ENCODE measurements around the gene TIAM2. TPM values are rescaled to one million over a fixed set of nuclear protein-coding genes. Genes with fewer than 3 reads are reported as not detected.

Gene TIAM2
- total RNA-seq, 6 donors from 2014 or later: 5.6 to 25.1 (median 7.7) TPM

GRCh38 chr6:155054491-155055250 is 59.6 kb downstream of the TIAM2 start:
- H3K36me3 ChIP-seq: no peaks in the 10 kb centered on the region
- no peak overlapping the region for H3K27ac ChIP-seq
- WGBS, 2 donors: 62 to 69% methylated on average over 12 of the region's 12 CpGs
- no peaks in the 10 kb centered on the region for H3K27me3 ChIP-seq
- no peaks in the 10 kb centered on the region for H3K4me1 ChIP-seq
- ATAC-seq (ENCODE audit: low FRiP score in 2 of 2) (no peak), DNase-seq (no peak)
- TF ChIP-seq EP300 (IDR thresholded peaks at IDR 0.05): no peak
- no peak for TF ChIP-seq POLR2A (IDR thresholded peaks at IDR 0.05)
- TF ChIP-seq CTCF (IDR thresholded peaks at IDR 0.05): no peak
- no peak for TF ChIP-seq POLR2AphosphoS5 (IDR thresholded peaks at IDR 0.05)
- no peak overlapping the region for H3K4me3 ChIP-seq
- no peaks in the 10 kb centered on the region for H3K9me3 ChIP-seq

GRCh38 chr6:155055729-155056128 is 60.6 kb downstream of the TIAM2 start:
- TF ChIP-seq CTCF (IDR thresholded peaks at IDR 0.05) (no peak), POLR2A (IDR thresholded peaks at IDR 0.05) (no peak), POLR2AphosphoS5 (IDR thresholded peaks at IDR 0.05) (no peak)
- H3K4me3 ChIP-seq: no peak overlapping the region
- ATAC-seq (ENCODE audit: low FRiP score in 2 of 2) (no peak), DNase-seq (no peak)
- no peaks in the 10 kb centered on the region for H3K36me3 ChIP-seq
- 83 to 91% methylated on average over 2 of the region's 2 CpGs for WGBS, 2 donors
- no peaks in the 10 kb centered on the region for H3K4me1 ChIP-seq
- H3K27ac ChIP-seq: no peak overlapping the region
- H3K9me3 ChIP-seq: no peaks in the 10 kb centered on the region
- H3K27me3 ChIP-seq: no peaks in the 10 kb centered on the region

GRCh38 chr6:155056756-155057155 is 61.6 kb downstream of the TIAM2 start:
- H3K27me3 ChIP-seq: no peaks in the 10 kb centered on the region
- ATAC-seq (ENCODE audit: low FRiP score in 2 of 2) (no peak), DNase-seq (no peak)
- H3K9me3 ChIP-seq: no peaks in the 10 kb centered on the region
- H3K4me3 ChIP-seq: no peak overlapping the region
- no peaks in the 10 kb centered on the region for H3K36me3 ChIP-seq
- H3K4me1 ChIP-seq: no peaks in the 10 kb centered on the region
- TF ChIP-seq POLR2A (IDR thresholded peaks at IDR 0.05) (no peak), EP300 (IDR thresholded peaks at IDR 0.05) (no peak), CTCF (IDR thresholded peaks at IDR 0.05) (no peak), POLR2AphosphoS5 (IDR thresholded peaks at IDR 0.05) (no peak)
- WGBS, 2 donors: 92 to 97% methylated on average over 3 of the region's 3 CpGs
- no peak overlapping the region for H3K27ac ChIP-seq

GRCh38 chr6:155061381-155061780 is 66.3 kb downstream of the TIAM2 start:
- H3K4me3 ChIP-seq: no peak overlapping the region
- H3K27ac ChIP-seq: no peak overlapping the region
- no peaks in the 10 kb centered on the region for H3K9me3 ChIP-seq
- no peaks in the 10 kb centered on the region for H3K27me3 ChIP-seq
- ATAC-seq (ENCODE audit: low FRiP score in 2 of 2) (no peak), DNase-seq (no peak)
- WGBS, 2 donors: 95 to 96% methylated on average over 8 of the region's 8 CpGs
- H3K4me1 ChIP-seq: no peaks in the 10 kb centered on the region
- no peaks in the 10 kb centered on the region for H3K36me3 ChIP-seq
- TF ChIP-seq POLR2AphosphoS5 (IDR thresholded peaks at IDR 0.05) (no peak), POLR2A (IDR thresholded peaks at IDR 0.05) (no peak), EP300 (IDR thresholded peaks at IDR 0.05) (no peak), CTCF (IDR thresholded peaks at IDR 0.05) (no peak)

- Histone ChIP-seq H3K4me1 (no peaks in the 10 kb centered on the region), H3K4me3 (no peak overlapping the region), H3K27me3 (no peaks in the 10 kb centered on the region), H3K36me3 (no peaks in the 10 kb centered on the region), H3K27ac (no peak overlapping the region), H3K9me3 (no peaks in the 10 kb centered on the region)
- TF ChIP-seq POLR2AphosphoS5 (IDR thresholded peaks at IDR 0.05) (no peak), EP300 (IDR thresholded peaks at IDR 0.05) (no peak), CTCF (IDR thresholded peaks at IDR 0.05) (no peak), POLR2A (IDR thresholded peaks at IDR 0.05) (no peak)
- 64 to 70% methylated on average over 1 of the region's 1 CpG for WGBS, 2 donors
- ATAC-seq (ENCODE audit: low FRiP score in 2 of 2): no peak
- no peak for DNase-seq
These were observed 67.8 kb downstream of the TIAM2 start for GRCh38 chr6:155062866-155063341.

Measured in upper lobe of left lung (tissue), 6 donors.